SU-DHL-6 (cell line): Measurements from ENCODE around the gene TMEM171.

Experiments
- EZH2phosphoT487 ChIP-seq: fragments of 200-600 bp; sonication (generic), shearing (Covaris generic); conservative IDR thresholded peaks from 2 replicates; pipeline ENCODE4 v1.6.1; 2018; ENCODE audit warnings: mild to moderate bottlenecking, antibody characterized with exemption, low read length, moderate library complexity, mixed read lengths
- TF ChIP-seq, protein P1 (sequence below): fragments of 200-600 bp; sonication (generic); IDR thresholded peaks from one replicate; pipeline ENCODE4 v1.5.1; 2017; ENCODE audit warnings: antibody characterized with exemption, mild to moderate bottlenecking, low read length, moderate library complexity; ENCODE audit not compliant: insufficient read depth, poor library complexity, severe bottlenecking

DNA sequence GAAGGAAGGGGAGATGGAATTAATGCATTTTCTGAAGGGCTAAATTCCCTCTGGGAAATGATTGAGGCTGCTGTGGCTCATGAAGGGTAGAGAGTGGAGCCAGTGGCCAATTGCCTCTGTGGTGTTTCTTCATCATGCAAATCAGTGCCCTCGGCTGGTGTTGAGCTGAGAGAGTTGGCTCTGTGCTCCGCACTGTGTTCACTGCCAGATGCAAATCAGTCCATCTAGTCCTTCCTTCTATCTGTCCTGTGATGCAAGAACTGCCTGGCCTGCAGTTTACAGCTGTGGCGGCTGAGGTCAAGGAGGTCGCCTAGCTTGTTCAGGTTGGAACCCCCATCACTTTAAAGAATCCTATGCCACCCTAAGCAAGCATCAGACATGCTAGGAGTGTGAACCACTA is 6.0 kb downstream of the TMEM171 start:
- TF ChIP-seq, protein P1, sequence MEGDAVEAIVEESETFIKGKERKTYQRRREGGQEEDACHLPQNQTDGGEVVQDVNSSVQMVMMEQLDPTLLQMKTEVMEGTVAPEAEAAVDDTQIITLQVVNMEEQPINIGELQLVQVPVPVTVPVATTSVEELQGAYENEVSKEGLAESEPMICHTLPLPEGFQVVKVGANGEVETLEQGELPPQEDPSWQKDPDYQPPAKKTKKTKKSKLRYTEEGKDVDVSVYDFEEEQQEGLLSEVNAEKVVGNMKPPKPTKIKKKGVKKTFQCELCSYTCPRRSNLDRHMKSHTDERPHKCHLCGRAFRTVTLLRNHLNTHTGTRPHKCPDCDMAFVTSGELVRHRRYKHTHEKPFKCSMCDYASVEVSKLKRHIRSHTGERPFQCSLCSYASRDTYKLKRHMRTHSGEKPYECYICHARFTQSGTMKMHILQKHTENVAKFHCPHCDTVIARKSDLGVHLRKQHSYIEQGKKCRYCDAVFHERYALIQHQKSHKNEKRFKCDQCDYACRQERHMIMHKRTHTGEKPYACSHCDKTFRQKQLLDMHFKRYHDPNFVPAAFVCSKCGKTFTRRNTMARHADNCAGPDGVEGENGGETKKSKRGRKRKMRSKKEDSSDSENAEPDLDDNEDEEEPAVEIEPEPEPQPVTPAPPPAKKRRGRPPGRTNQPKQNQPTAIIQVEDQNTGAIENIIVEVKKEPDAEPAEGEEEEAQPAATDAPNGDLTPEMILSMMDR = no peak
- TF ChIP-seq EZH2phosphoT487 = no peak
